Effector CD8-positive, alpha-beta T cell (primary cell): Measurements from ENCODE around the gene CPA1.

Experiments
- DNase-seq: peaks from one replicate; lab custom pipeline; 2025; lab: John Stamatoyannopoulos, UW
- total RNA-seq, 4 experiments: gene quantifications; one replicate each; lab custom pipeline; 2026; lab: John Stamatoyannopoulos, UW

Gene CPA1
- total RNA-seq, result 0 to 0.09 (median 0) reads per million in 4 experiments

GRCh38 chr7:130379921-130380860, at the start of gene CPA1:
Gene CPA1 (plus strand): TSS chr7:130380494. CDS start chr7:130380521, 27 bp downstream.
- no peak for DNase-seq

GRCh38 chr7:130332259-130333053, 47.8 kb upstream of the CPA1 start:
- no peak for DNase-seq

- no peak for DNase-seq
Measured at GRCh38 chr7:130333832-130334231, 46.5 kb upstream of the CPA1 start.

GRCh38 chr7:130334274-130334673, 46.0 kb upstream of the CPA1 start:
- DNase-seq, result no peak

- no peak for DNase-seq
Measured at GRCh38 chr7:130337410-130337971, 42.8 kb upstream of the CPA1 start.

GRCh38 chr7:130338233-130338632, 42.1 kb upstream of the CPA1 start:
- DNase-seq, result no peak

- no peak for DNase-seq
Measured at GRCh38 chr7:130341882-130342281, 38.4 kb upstream of the CPA1 start.

GRCh38 chr7:130342701-130343380, 37.5 kb upstream of the CPA1 start:
- no peak for DNase-seq

- no peak for DNase-seq
Measured at GRCh38 chr7:130344271-130344866, 35.9 kb upstream of the CPA1 start, which contains the start of gene CPA5. Gene CPA5 (plus strand): TSS chr7:130344816. CDS start chr7:130346486, 1,670 bp downstream.

- DNase-seq, result no peak
Measured at GRCh38 chr7:130345136-130345535, 35.2 kb upstream of the CPA1 start.

GRCh38 chr7:130345725-130346124, 34.6 kb upstream of the CPA1 start:
- no peak for DNase-seq

GRCh38 chr7:130346177-130346905, 34.0 kb upstream of the CPA1 start:
- no peak for DNase-seq

- DNase-seq, result no peak
Measured at GRCh38 chr7:130346941-130347340, 33.4 kb upstream of the CPA1 start.

GRCh38 chr7:130349911-130350782, 30.1 kb upstream of the CPA1 start:
- no peak for DNase-seq

GRCh38 chr7:130350945-130351790, 29.1 kb upstream of the CPA1 start:
- DNase-seq, result no peak

- DNase-seq, result no peak
Measured at GRCh38 chr7:130351791-130352090, 28.6 kb upstream of the CPA1 start.

GRCh38 chr7:130352194-130353074, 27.9 kb upstream of the CPA1 start:
- no peak for DNase-seq

- no peak for DNase-seq
Measured at GRCh38 chr7:130353196-130353595, 27.1 kb upstream of the CPA1 start.
